GM18517 (cell line): Measurements from ENCODE around the gene GRAMD4.

Experiments used
- ATAC-seq: cut with Tn5 transposase; IDR thresholded peaks from one replicate; pipeline ENCODE4 v1.9.1; 2021; ENCODE audit warnings: mild to moderate bottlenecking, moderate library complexity; ENCODE audit not compliant: unreplicated experiment

GRAMD4 gene

DNA sequence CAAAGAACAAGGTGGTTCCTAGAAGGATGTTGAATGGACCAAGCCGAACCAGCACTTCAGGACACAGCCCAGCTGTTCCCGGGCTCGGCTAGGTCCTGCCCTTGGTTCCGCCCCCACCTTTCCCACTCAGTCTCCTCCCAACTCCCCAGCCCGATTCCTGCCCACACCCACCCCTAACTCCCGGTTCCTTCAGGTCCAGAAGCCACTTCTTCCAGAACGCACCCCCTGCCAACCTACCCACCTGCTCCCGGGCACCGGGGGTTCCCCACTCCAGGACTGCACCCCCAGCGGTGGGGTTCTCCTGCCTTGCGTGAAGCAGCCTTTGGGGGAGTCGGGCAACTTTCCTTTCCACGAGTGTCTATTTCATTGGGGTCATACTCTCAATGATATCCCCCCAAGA, 87.1 kb downstream of the GRAMD4 start:
- ATAC-seq: no peak

DNA sequence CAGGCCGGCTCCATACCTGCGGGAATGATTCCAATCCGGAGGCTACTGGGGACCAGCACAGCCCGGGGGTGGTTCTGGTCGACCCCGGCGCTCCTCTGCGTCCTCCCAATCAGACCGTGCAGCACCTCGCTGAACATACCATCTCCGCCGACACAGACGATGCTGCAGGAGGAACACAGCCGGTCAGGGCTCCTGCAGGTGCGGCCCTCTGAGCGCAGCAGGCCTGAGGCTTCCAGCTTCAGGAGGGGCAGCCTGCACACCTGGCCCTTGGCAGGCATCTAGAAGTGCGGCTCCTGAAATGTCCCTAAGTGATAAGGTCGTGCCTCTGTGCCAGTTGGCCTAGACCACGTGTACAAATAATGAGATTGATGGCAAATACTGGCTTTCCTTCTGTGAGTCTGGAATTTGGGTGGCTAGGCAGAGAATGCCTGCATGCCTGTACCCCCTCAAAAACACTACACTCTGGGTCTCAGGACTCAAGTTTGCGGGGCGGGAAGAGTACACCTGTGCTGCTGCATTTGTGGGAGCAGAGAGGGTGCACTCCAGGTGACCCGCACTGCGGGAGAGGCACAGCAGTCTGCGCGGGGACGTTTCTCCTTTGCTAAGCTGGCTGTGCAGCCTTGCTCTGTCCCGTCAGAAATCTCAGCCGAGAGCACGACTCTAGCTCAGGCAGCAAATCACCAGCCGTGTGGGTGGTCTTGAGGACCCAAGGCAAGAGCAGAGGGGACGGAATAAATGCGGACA, 87.8 kb downstream of the GRAMD4 start:
- ATAC-seq: no peak

DNA sequence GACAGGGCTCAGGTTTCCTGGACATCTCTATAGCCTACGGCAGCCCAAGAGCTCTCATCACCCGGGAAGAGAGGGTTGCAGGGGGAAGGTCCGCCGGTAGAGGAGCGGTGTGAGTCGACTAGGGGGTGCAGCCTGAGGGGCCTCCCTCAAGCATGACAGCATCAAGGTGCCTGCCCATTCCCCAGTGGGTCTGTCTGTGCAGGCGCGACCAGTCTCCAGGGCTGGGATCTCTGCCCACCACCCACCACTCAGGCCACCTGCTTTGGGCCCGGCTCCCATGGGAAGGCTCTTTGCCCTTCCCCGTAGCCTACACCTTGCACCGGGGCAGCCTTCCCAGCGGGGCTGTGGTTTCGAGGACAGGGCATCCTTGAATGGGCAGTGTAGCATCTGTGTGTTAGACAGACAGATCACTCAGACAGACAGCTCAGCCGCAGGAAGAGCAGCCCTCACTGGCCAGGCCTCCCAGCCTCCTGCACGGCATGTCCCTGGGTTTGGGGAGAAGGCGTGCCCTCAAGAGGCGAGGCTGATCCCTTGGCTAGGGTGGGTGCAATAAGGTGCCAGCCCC, 88.7 kb downstream of the GRAMD4 start:
- no peak for ATAC-seq

DNA sequence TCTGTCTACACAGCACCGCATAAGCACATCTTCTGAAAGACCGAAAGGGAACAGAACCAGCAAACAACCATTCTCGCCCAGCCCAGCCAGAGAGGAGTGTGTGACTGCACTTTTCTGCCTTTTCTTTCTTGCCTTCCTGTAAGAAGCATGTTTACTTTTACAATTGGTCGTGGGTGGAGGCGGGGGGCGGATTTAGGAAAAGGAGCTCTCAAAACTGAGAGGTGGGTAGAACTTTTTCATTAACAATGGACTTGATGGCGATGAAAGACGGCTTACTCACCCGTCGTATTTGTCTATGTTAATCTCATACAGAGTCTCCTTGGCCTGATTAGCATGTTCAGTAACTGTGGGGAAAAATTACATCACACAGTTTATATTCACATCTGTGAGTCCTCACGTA, 90.6 kb downstream of the GRAMD4 start:
- ATAC-seq: no peak

GRCh38 chr22:46712288-46712687, 92.1 kb downstream of the GRAMD4 start:
- no peak for ATAC-seq

GRCh38 chr22:46714550-46714949, 94.4 kb downstream of the GRAMD4 start:
- no peak for ATAC-seq

DNA sequence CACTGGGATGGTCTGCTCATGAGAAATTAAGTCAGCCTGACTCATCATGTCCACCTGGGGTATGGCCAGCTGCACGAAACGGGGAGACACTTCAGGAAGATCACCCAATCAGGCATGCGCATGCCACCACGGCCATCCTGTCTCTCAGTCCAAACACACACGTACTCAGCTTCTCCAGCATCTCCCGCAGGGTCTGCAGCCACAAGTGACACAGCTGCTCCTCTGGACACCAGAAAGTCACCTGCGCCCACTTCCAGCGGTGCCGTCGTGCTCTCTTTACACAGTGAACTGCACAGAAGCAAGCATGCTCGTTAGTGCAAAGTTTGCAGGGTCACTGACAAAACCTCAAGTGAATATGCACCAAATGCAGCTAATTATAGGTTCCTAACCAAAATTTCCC, 99.7 kb downstream of the GRAMD4 start:
- ATAC-seq: no peak

DNA sequence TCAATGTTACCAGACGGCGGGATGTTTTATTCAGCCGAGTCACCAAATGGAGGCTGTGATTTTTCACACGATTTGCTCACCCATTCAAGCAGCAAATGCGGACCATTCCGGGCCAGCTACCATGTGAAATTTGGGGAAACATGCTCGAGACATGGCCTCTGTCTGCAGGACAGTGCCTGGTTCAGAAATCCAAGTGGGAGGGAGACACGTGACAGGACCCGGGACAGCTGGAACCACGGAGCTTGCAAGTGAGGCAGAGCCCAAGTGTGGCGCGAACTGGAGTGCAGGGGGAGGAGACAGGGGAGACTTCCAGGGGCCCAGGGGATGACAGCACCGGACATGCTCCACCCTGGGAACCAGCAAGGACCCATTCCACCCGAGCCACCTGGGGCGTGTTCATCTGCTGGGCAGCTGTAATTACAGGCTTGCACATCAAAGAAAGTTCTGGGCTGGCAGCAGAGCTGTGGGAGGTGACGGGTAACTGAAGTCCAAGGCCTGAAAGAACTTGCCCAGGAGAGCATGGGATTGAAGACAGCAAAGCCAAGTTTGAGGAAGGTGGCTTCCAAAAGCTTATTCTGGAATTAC, 101.4 kb downstream of the GRAMD4 start:
- ATAC-seq: no peak

- ATAC-seq: no peak
These were observed 103.7 kb downstream of the GRAMD4 start for GRCh38 chr22:46723882-46724281.

GRCh38 chr22:46725096-46725495, 104.9 kb downstream of the GRAMD4 start:
- no peak for ATAC-seq

DNA sequence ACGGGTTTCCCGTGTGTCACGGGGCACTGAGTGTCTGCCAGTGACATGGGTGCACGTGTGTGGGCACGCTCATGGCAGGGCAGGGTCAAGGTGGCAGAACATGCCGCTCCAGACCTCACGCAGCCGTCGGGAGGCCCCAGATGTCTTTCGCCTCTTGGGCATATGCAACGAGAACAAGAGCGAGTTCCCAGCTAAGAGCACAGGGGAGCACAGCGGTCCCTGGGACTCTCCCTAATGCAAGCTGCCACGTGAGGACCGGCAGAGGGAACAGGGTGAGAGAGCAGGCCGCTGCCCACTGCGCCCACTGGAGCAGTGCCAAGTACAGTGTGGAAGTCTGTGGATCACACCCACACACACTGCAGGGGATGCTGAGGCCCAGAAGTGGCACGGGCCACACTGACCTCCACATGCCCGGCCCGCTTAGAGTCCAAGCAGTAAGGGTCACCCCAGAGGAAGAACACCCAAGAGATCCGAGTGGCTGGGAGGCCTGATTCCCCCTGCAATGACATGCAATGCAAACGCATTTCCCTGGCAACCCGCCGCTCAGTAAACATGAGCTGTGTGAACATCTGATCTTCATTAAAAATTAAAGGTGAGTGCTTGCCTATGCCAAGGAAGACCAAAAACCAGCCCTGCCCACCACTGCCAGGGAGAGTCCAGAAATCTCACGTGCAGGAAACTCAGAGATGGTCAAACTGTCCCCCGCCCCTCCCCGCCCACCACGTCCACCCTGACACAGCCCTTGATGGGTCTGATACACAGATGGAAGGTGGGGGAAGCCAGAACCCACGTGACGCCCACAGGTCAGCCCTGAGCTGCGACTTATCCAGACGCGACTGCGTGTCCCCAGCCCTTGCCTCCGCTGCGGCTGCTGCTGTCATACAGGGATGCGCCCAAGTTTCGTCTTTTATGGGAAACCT, 106.1 kb downstream of the GRAMD4 start:
- no peak for ATAC-seq

GRCh38 chr22:46726986-46727317, 106.8 kb downstream of the GRAMD4 start:
- ATAC-seq: no peak

- no peak for ATAC-seq
These were observed 107.7 kb downstream of the GRAMD4 start for GRCh38 chr22:46727813-46728364.

DNA sequence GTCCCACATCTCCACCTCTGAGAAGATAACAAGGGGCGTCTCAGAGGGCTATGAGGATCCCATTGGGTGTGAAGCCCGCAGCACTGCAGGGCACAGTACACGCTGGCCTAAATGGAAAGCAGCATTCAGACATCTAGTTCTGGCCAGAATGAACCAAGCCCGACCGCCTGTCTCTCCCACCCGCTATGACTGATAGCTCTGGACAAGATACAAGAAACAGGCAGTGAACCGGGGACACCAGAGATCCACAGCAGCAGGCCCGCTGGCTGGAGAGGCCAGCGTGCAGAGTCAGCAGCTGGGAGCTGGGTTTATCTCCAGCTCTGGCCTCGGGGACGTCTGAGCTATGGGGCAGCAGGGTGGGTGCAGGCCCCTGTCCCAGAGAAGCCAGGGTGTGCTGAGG, 108.3 kb downstream of the GRAMD4 start:
- ATAC-seq: no peak
